WERI-Rb-1 (cell line): ENCODE data around the gene NDUFV1.
"Not testable (repeated sequence)": the region's sequence is repeated elsewhere in the genome, so short reads cannot be mapped to it uniquely, and the experiment has no call there.

Experiments
- DNase-seq: peaks from one replicate; pipeline ENCODE4 v3.0.0-alpha.2; 2020
- H3K27ac ChIP-seq: fragments of 250-450 bp; sonication (Bioruptor Pico); 2 replicates; pipeline ENCODE4 v1.5.1; 2020; ENCODE audit warnings: mild to moderate bottlenecking, moderate library complexity
- H3K27me3 ChIP-seq: fragments of 250-450 bp; sonication (Bioruptor Pico); 2 replicates; pipeline ENCODE4 v1.5.1; 2021; ENCODE audit warnings: mild to moderate bottlenecking, low read depth, moderate library complexity; ENCODE audit not compliant: insufficient read depth, severe bottlenecking
- H3K36me3 ChIP-seq: fragments of 250-450 bp; sonication (Bioruptor Pico); 2 replicates; pipeline ENCODE4 v1.5.1; 2020; ENCODE audit warnings: mild to moderate bottlenecking, moderate library complexity
- H3K4me3 ChIP-seq: 2 replicates; pipeline ENCODE4 v1.5.1; 2011; ENCODE audit warnings: low read depth, mild to moderate bottlenecking, control low read depth, low read length
- H3K9me3 ChIP-seq: fragments of 250-450 bp; sonication (Bioruptor Pico); 2 replicates; pipeline ENCODE4 v1.5.1; 2021; ENCODE audit warnings: mild to moderate bottlenecking, moderate library complexity; ENCODE audit not compliant: severe bottlenecking
- TF ChIP-seq, protein P1 (sequence below): IDR thresholded peaks from 2 replicates; pipeline ENCODE4 v1.5.1; 2011; ENCODE audit warnings: low read depth, mild to moderate bottlenecking, control low read depth, inconsistent platforms, low read length

Gene NDUFV1

DNA sequence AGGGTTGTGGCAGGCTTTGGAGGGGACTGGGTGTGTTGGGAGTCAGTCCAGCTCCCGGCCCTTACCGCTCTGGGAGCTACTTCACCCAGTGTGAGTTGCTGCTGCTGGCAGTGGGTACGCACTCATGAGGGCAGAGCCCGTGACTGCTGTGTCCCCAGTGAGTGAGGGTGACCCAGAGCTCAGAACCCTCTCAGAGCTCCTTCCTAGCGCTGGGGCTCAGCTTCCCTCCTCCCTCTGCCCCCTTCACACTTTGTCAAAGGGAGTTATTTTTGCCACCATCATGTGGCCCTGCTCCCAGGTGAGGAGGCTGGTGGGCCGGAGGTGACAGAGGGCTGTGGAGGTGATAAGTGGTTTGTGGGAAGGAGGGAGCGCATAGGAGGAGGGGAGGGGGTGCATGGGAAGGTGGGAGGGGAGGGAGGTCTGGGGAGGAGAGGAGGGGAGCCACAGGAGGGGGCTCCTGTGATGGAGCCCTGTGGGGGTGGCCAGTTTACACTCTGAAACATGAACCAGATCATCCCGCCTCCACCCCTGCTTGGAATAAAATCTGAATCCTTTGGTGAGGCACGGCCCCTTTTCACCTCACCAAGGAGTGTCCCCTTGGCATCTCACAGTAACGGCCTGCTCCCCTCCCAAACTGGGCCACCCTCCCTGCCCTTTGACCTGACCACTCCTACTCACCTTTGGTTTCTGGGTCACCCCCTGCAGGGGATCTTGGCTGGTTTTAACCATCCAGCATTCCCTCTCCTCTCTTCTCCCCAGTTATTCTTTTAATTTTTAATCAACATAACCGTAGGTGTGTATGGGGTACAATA lies 9.9 kb downstream of the NDUFV1 start:
- Histone ChIP-seq H3K36me3 (peaks cover 18% of the 10 kb centered on the region), H3K27ac (no peak overlapping the region), H3K27me3 (no peaks in the 10 kb centered on the region), H3K4me3 (no peak overlapping the region), H3K9me3 (no peaks in the 10 kb centered on the region)
- DNase-seq: no peak
- TF ChIP-seq, protein P1, sequence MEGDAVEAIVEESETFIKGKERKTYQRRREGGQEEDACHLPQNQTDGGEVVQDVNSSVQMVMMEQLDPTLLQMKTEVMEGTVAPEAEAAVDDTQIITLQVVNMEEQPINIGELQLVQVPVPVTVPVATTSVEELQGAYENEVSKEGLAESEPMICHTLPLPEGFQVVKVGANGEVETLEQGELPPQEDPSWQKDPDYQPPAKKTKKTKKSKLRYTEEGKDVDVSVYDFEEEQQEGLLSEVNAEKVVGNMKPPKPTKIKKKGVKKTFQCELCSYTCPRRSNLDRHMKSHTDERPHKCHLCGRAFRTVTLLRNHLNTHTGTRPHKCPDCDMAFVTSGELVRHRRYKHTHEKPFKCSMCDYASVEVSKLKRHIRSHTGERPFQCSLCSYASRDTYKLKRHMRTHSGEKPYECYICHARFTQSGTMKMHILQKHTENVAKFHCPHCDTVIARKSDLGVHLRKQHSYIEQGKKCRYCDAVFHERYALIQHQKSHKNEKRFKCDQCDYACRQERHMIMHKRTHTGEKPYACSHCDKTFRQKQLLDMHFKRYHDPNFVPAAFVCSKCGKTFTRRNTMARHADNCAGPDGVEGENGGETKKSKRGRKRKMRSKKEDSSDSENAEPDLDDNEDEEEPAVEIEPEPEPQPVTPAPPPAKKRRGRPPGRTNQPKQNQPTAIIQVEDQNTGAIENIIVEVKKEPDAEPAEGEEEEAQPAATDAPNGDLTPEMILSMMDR: no peak

DNA sequence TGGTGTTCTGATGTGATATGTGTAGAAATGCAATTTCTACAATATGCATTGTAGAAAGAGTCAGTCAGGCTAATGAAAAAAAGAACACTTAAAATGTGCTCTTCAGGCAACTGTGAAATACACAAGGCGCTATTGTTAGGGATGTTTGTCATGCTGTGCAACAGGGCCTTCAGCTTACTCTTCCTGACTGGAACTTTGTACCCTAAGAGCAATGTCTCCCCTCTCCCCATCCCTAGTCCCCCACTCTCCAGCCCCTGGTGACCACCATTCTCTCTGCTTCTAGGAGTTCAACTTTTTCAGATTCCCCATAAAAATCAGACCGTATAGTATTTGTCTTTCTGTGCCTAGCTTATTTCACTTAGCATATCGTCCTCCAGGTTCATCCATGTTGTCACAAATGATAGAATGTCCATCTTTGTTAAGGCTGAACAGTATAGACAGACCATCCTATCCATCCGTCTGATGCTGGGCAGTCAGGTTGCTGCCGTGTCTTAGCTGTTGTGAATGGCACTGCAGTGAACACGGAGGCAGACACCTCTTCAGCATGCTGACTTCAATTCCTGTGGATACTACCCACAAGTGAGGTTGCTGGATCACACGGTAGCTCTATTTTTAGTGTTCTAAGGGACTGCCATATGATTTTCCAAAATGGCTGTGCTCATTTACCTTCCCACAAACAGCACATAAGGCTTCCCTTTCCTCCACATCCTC lies 10.7 kb downstream of the NDUFV1 start:
- Histone ChIP-seq H3K27ac (no peak overlapping the region), H3K27me3 (no peaks in the 10 kb centered on the region), H3K4me3 (no peak overlapping the region), H3K36me3 (peaks cover 10% of the 10 kb centered on the region), H3K9me3 (no peaks in the 10 kb centered on the region)
- TF ChIP-seq, protein P1: no peak
- DNase-seq: no peak

DNA sequence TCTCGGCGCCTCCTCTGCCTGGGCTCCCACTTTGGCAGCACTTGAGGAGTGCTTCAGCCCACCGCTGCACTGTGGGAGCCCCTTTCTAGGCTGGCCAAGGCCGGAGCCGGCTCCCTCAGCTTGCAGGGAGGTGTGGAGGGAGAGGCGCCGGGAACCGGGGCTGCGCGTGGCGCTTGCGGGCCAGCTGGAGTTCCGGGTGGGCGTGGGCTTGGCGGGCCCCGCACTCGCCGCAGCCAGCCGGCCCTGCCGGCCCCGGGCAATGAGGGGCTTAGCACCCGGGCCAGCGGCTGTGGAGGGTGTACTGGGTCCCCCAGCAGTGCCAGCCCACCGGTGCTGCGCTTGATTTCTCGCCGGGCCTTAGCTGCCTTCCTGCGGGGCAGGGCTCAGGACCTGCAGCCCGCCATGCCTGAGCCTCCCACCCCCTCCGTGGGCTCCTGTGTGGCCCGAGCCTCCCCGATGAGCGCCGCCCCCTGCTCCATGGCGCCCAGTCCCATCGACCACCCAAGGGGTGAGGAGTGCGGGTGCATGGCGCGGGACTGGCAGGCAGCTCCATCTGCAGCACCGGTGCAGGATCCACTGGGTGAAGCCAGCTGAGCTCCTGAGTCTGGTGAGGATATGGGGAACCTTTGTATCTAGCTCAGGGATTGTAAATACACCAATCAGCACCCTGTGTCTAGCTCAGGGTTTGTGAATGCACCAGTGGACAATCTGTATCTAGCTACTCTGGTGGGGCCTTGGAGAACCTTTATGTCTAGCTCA lies 12.3 kb downstream of the NDUFV1 start:
- DNase-seq, H3K4me3 ChIP-seq, H3K27me3 ChIP-seq, H3K36me3 ChIP-seq, H3K27ac ChIP-seq, H3K9me3 ChIP-seq: not testable (repeated sequence)

DNA sequence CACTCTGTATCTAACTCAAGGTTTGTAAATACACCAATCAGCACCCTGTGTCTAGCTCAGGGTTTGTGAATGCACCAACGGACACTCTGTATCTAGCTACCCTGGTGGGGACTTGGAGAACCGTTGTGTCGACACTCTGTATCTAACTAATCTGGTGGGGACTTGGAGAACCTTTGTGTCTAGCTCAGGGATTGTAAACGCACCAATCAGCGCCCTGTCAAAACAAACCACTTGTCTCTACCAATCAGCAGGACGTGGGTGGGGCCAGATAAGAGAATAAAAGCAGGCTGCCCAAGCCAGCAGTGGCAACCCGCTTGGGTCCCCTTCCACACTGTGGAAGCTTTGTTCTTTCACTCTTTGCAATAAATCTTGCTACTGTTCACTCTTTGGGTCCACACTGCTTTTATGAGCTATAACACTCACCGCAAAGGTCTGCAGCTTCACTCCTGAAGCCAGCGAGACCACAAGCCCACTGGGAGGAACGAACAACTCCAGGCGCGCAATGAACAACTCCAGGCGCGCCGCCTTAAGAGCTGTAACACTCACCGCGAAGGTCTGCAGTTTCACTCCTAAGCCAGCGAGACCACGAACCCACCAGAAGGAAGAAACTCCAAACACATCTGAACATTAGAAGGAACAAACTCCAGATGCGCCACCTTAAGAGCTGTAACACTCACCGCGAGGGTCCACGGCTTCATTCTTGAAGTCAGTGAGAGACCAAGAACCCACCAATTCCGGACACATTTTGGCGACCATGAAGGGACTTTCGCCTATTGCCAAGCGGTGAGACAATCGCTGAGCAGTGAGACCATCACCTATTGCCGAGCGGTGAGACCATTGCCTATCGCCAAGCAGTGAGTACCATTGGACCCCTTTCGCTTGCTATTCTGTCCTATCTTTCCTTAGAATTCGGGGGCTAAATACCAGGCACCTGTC lies 13.2 kb downstream of the NDUFV1 start:
- H3K4me3 ChIP-seq, H3K27me3 ChIP-seq, H3K27ac ChIP-seq, DNase-seq, H3K9me3 ChIP-seq, H3K36me3 ChIP-seq: not testable (repeated sequence)

DNA sequence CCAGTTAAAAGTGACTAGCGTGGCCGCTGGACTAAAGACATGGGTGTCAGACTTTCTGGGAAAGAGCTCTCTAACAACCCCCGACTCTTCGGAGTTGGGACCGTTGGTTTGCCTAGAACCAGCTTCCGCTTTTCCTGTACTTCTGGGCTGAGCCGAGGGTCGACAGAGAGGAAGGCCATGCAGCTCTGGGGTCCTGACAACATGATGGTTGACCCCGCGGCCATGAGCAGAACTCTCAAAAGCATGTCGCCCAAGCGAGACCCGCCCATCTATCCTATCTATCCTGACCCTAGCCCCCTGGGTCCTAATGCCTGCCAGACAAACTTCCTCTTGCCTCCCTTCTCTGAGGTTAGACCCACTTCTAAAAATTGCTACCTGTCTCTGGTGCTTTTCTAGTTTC lies 13.9 kb downstream of the NDUFV1 start:
- H3K4me3 ChIP-seq, H3K36me3 ChIP-seq, DNase-seq: not testable (repeated sequence)

DNA sequence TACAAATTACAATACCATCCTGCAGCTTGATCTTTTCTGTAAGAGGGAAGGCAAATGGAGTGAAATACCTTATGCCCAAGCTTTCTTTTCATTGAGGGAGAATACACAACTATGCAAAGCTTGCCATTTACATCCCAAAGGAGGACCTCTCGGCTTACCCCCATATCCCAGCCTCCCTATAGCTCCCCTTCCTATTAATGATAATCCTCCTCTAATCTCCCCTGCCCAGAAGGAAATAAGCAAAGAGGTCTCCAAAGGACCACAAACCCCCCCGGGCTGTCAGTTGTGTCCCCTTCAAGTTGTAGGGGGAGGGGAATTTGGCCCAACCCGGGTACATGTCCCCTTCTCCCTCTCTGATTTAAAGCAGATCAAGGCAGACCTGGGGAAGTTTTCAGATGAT lies 15.2 kb downstream of the NDUFV1 start:
- H3K36me3 ChIP-seq, H3K4me3 ChIP-seq, H3K9me3 ChIP-seq, DNase-seq, H3K27ac ChIP-seq, H3K27me3 ChIP-seq: not testable (repeated sequence)

More for the DNA sequence above, 13.9 kb downstream of the NDUFV1 start:
- not testable (repeated sequence) for H3K27ac ChIP-seq, H3K9me3 ChIP-seq, H3K27me3 ChIP-seq

DNA sequence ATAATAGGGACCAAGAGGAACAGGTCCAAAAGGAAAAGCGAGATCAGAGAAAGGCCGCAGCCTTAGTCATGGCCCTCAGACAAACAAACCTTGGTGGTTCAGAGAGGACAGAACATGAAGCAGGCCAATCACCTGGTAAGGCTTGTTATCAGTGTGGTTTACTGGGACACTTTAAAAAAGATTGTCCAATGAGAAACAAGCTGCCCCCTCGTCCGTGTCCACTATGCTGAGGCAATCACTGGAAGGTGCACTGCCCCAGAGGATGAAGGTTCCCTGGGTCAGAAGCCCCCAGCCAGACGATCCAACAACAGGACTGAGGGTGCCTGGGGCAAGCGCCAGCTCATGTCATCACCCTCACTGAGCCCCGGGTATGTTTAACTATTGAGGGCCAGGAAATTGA lies 16.2 kb downstream of the NDUFV1 start:
- not testable (repeated sequence) for H3K27ac ChIP-seq, H3K36me3 ChIP-seq, H3K4me3 ChIP-seq, H3K9me3 ChIP-seq, H3K27me3 ChIP-seq, DNase-seq

DNA sequence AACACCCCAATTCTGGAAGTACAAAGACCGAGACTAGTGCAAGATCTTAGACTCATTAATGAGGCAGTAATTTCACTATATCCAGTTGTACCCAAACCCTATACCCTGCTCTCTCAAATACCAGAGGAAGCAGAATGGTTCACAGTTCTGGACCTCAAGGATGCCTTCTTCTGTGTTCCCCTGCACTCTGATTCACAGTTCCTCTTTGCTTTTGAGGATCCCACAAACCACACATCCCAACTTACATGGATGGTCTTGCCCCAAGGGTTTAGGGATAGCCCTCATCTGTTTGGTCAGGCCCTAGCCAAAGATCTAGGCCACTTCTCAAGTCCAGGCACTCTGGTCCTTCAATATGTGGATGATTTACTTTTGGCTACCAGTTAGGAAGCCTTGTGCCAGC lies 17.1 kb downstream of the NDUFV1 start:
- not testable (repeated sequence) for DNase-seq, H3K36me3 ChIP-seq, H3K27me3 ChIP-seq, H3K27ac ChIP-seq, H3K4me3 ChIP-seq, H3K9me3 ChIP-seq

DNA sequence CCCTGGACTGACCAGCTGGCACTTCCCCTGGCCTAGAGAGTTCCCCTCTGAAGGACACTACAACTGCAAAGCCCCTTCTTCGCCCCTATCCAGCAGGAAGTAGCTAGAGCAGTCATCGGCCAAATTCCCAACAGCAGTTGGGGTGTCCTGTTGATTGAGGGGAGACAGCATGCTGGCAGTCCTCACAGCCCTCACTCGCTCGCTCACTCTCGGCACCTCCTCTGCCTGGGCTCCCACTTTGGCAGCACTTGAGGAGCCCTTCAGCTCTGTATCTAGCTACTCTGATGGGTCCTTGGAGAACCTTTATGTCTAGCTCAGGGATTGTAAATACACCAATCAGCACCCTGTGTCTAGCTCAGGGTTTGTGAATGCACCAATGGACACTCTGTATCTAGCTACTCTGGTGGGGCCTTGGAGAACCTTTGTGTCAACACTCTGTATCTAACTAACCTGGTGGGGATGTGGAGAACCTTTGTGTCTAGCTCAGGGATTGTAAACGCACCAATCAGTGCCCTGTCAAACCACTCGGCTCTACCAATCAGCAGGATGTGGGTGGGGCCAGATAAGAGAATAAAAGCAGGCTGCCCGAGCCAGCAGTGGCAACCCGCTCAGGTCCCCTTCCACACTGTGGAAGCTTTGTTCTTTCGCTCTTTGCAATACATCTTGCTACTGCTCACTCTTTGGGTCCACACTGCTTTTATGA lies 19.5 kb downstream of the NDUFV1 start:
- DNase-seq, H3K27ac ChIP-seq, H3K27me3 ChIP-seq, H3K36me3 ChIP-seq, H3K9me3 ChIP-seq, H3K4me3 ChIP-seq: not testable (repeated sequence)
